ENCODE results near the gene SRL.

DNA sequence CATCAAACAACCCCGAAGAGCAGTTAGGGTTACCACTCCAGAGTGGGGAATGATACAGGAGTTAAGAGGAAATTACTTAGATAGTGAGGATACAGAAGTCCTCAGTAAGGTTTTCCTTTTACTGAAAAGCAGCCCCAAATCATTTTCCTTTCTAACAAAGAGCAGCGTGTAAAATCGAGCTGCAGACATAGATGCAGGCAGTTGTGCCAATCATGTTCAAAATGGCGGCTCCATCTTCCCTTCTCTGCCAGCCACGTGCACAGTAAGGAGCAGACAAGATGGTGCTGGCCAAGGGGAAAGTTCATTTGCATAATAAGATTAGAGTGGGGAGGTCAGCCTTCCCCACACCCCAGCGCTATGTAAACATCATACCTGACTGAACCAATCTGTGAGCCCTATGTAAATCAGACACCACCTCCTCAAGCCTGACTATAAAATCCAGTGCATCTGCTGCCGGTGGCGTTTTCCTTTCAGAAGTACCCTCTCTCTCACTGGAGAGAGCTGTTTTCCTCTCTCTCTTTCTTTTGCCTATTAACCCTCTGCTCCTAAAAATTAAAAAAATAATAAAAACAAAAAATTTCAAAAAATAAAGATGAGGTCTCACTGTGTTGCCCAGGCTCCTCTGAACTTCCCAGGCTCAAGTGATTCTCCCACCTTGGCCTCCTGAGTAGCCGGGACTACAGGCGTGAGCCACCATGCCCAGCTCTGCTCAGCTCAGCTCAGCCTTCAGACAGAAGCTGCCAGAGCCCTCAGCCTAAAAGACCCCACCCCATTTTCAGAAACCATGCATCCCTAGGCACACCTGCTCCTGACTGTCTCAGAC lies 2.6 kb upstream of the SRL start:
- TF ChIP-seq, protein P1, sequence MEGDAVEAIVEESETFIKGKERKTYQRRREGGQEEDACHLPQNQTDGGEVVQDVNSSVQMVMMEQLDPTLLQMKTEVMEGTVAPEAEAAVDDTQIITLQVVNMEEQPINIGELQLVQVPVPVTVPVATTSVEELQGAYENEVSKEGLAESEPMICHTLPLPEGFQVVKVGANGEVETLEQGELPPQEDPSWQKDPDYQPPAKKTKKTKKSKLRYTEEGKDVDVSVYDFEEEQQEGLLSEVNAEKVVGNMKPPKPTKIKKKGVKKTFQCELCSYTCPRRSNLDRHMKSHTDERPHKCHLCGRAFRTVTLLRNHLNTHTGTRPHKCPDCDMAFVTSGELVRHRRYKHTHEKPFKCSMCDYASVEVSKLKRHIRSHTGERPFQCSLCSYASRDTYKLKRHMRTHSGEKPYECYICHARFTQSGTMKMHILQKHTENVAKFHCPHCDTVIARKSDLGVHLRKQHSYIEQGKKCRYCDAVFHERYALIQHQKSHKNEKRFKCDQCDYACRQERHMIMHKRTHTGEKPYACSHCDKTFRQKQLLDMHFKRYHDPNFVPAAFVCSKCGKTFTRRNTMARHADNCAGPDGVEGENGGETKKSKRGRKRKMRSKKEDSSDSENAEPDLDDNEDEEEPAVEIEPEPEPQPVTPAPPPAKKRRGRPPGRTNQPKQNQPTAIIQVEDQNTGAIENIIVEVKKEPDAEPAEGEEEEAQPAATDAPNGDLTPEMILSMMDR (IDR thresholded peaks at IDR 0.05), result no peak
- TF ChIP-seq POLR2A (IDR thresholded peaks at IDR 0.05), result no peak
